GM12872 (cell line): ENCODE measurements around the gene CHGA.

Source experiments
- CTCF ChIP-seq: IDR thresholded peaks from 3 replicates; pipeline ENCODE4 v1.5.1; 2011; ENCODE audit warnings: low read depth, mild to moderate bottlenecking, low read length, moderate library complexity; ENCODE audit not compliant: insufficient read depth

Gene CHGA

GRCh38 chr14:92967346-92967926 is 44.5 kb downstream of the CHGA start:
- no peak for TF ChIP-seq CTCF

- TF ChIP-seq CTCF = no peak
Measured at GRCh38 chr14:92968291-92969020, 45.5 kb downstream of the CHGA start.

- no peak for TF ChIP-seq CTCF
Measured at GRCh38 chr14:92969430-92969829, 46.5 kb downstream of the CHGA start.

- no peak for TF ChIP-seq CTCF
Measured at GRCh38 chr14:92969871-92970270, 46.9 kb downstream of the CHGA start.

- no peak for TF ChIP-seq CTCF
Measured at GRCh38 chr14:92970271-92970670, 47.3 kb downstream of the CHGA start.

- TF ChIP-seq CTCF = no peak
Measured at GRCh38 chr14:92971601-92972180, 48.7 kb downstream of the CHGA start.

- peak; percentile 64; the same call in 2 of the 3 replicates for TF ChIP-seq CTCF
Measured at GRCh38 chr14:92973261-92973797, 50.4 kb downstream of the CHGA start.
